Measurements from ENCODE around the gene FAM156B. TPM values are rescaled to one million over a fixed set of nuclear protein-coding genes. Genes with fewer than 3 reads are reported as not detected.
"Not testable (repeated sequence)": the region's sequence is repeated elsewhere in the genome, so short reads cannot be mapped to it uniquely, and the experiment has no call there.

Gene FAM156B
- total and polyA plus RNA-seq, 9 of the 15 experiments (the other 6 are each of a cell fraction or from before 2014, with no cell fraction given): 0.24 to 32.2 (median 14.2) TPM

DNA sequence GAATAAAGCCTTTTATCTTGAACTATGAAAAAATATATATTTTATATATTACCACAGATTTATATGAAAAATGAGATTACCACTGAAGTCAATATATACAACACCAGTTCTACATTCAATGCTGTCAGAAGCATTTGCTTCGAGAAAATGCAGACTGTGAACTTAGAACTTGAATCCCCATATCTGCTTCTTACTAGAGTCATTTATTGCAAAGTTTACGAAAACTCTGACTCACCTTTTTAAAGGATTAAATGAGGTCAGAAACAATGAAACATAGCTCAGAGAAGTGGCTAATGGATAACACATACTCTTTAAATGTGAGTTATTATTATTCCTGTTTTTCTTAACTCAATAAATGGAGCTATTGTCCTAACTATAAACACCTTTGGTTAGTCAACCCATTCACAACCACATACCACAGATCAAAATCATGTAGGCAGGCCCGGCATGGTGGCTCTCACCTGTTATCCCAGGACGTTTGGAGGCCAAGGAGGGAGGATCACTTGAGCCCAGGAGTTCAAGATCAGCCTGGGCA is 40.1 kb upstream of the FAM156B start:
- in situ Hi-C loops (cut with MboI); H3K36me3 ChIP-seq (ENCODE audit: control insufficient read depth, insufficient read depth, low read length); H3K27me3 ChIP-seq (ENCODE audit: control insufficient read depth in 2 of 2, insufficient read depth in 2 of 2, low read length in 2 of 2); ATAC-seq; BruUV-seq (replicated peaks); H4K20me1 ChIP-seq (replicated peaks; ENCODE audit: control insufficient read depth, insufficient read depth, low read length); H3K79me2 ChIP-seq (ENCODE audit: control insufficient read depth, insufficient read depth, low read length); DNase-seq (ENCODE audit: extremely low read depth in 1 of 4, low spot score in 3 of 4); H2AFZ ChIP-seq (ENCODE audit: low read depth, low read length); H3K4me3 ChIP-seq; POLR2A ChIA-PET; H3K9me3 ChIP-seq (replicated peaks; ENCODE audit: control insufficient read depth, insufficient read depth, low read depth, low read length); H3K4me1 ChIP-seq (replicated peaks in 1 of 2; ENCODE audit: control insufficient read depth in 2 of 2, insufficient read depth in 2 of 2, low read length in 2 of 2); H3K9ac ChIP-seq (ENCODE audit: insufficient read depth in 1 of 2, low read depth in 2 of 2, low read length in 2 of 2); FAIRE-seq; intact Hi-C loops (cut with micrococcal nuclease); H3K27ac ChIP-seq (ENCODE audit: extremely low read depth, low read depth, low read length); H3K9me1 ChIP-seq (ENCODE audit: control insufficient read depth, insufficient read depth, low read length); H3K4me2 ChIP-seq (ENCODE audit: insufficient read depth, low read length); CTCF ChIA-PET (ENCODE audit: low intra/inter-chr PET ratio): not testable (repeated sequence)
- 0% methylated on average over 4 of the region's 4 CpGs for WGBS (ENCODE audit: insufficient coverage, low coverage, missing lambda C conversion rate)

DNA sequence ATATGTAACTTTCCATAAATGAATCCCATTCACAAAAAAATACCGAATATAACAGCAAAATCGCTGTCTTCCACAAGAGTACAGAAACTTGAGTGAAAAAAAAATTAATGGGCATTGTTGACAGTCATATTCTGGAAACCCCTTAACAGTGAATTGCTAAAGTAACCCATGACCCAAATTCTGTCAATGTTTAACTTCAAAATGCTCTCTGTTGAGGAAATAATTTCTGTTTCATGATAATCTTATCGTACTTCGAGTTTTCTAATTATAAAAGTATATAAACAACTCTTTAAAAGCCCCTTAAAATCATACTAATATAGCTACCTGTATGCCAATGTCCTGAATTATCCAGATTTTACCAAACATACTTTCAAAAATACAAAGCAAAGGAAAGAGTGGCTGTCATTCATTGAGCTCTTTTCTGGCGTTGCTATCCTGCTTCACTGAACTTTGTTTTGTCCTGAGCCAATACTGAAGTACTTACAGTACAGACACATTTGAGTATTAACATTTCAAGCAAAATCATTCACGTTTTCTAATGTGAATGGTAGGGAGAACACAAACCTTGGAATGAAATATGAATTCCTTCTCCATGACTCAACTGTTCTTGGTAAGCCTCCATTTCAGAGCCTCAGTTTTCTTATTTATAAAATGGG is 31.7 kb upstream of the FAM156B start:
- Histone ChIP-seq H3K27ac (ENCODE audit: extremely low read depth, low read depth, low read length) (no peak overlapping the region), H3K4me2 (ENCODE audit: insufficient read depth, low read length) (no peak overlapping the region), H3K4me1 (replicated peaks in 1 of 2; ENCODE audit: control insufficient read depth in 2 of 2, insufficient read depth in 2 of 2, low read length in 2 of 2) (no peaks in the 10 kb centered on the region), H3K27me3 (ENCODE audit: control insufficient read depth in 2 of 2, insufficient read depth in 2 of 2, low read length in 2 of 2) (peaks cover 0 to 7% of the 10 kb centered on the region in 2 experiments; a peak in 2 of 5 replicates), H3K9ac (ENCODE audit: insufficient read depth in 1 of 2, low read depth in 2 of 2, low read length in 2 of 2) (no peak overlapping the region), H3K79me2 (ENCODE audit: control insufficient read depth, insufficient read depth, low read length) (no peaks in the 10 kb centered on the region), H3K36me3 (ENCODE audit: control insufficient read depth, insufficient read depth, low read length) (no peaks in the 10 kb centered on the region), H2AFZ (ENCODE audit: low read depth, low read length) (no peak overlapping the region), H4K20me1 (replicated peaks; ENCODE audit: control insufficient read depth, insufficient read depth, low read length) (no peaks in the 10 kb centered on the region), H3K4me3 (no peak overlapping the region), H3K9me1 (ENCODE audit: control insufficient read depth, insufficient read depth, low read length) (no peaks in the 10 kb centered on the region), H3K9me3 (replicated peaks; ENCODE audit: control insufficient read depth, insufficient read depth, low read depth, low read length) (no peaks in the 10 kb centered on the region)
- DNase-seq (ENCODE audit: extremely low read depth in 1 of 4, low spot score in 3 of 4) (no peak), ATAC-seq (no peak), FAIRE-seq (no peak)
- in situ Hi-C loops (cut with MboI): no loop called here
- intact Hi-C loops (cut with micrococcal nuclease): no loop called here
- ChIA-PET POLR2A (no interaction called here), CTCF (ENCODE audit: low intra/inter-chr PET ratio) (no interaction called here)
- no TSS peak for BruUV-seq (replicated peaks)
- WGBS (ENCODE audit: insufficient coverage, low coverage, missing lambda C conversion rate): 0% methylated on average over 6 of the region's 6 CpGs
- TF ChIP-seq HDAC2 (IDR thresholded peaks at IDR 0.05) (no peak), ELF2 (CRISPR knock-in tag; IDR thresholded peaks at IDR 0.05) (no peak), ZEB2 (IDR thresholded peaks at IDR 0.05) (no peak), CBFA2T2 (conservative IDR thresholded peaks at IDR 0.05) (no peak), ZNF165 (CRISPR knock-in tag; IDR thresholded peaks at IDR 0.05; ENCODE audit: borderline replicate concordance) (no peak), ARHGAP35 (IDR thresholded peaks at IDR 0.05; ENCODE audit: partially characterized antibody) (no peak), ZNF133 (CRISPR knock-in tag; IDR thresholded peaks at IDR 0.05) (no peak), ZNF778 (CRISPR knock-in tag; IDR thresholded peaks at IDR 0.05) (no peak), ZC3H11A (IDR thresholded peaks at IDR 0.05; ENCODE audit: low read depth, low read length) (no peak), POLR2AphosphoS2 (IDR thresholded peaks at IDR 0.05; ENCODE audit: low read length) (no peak), FOXJ2 (tag; IDR thresholded peaks at IDR 0.05) (no peak), DNMT1 (IDR thresholded peaks at IDR 0.05) (no peak), FOXP1 (CRISPR knock-in tag; IDR thresholded peaks at IDR 0.05) (no peak), ZFP1 (CRISPR knock-in tag; IDR thresholded peaks at IDR 0.05) (no peak), JUNB (CRISPR knock-in tag; conservative IDR thresholded peaks at IDR 0.05) (no peak), EP300 (IDR thresholded peaks at IDR 0.05; ENCODE audit: low read length) (no peak), BRD4 (IDR thresholded peaks at IDR 0.05) (no peak)
